GM12801 (cell line): Measurements from ENCODE around the gene LMX1B.

Experiments used
- TF ChIP-seq, protein P1 (sequence below): IDR thresholded peaks from one replicate; pipeline ENCODE4 v1.5.1; 2011; ENCODE audit warnings: control low read depth; ENCODE audit not compliant: insufficient read length; ENCODE audit errors: extremely low read depth

LMX1B gene

DNA sequence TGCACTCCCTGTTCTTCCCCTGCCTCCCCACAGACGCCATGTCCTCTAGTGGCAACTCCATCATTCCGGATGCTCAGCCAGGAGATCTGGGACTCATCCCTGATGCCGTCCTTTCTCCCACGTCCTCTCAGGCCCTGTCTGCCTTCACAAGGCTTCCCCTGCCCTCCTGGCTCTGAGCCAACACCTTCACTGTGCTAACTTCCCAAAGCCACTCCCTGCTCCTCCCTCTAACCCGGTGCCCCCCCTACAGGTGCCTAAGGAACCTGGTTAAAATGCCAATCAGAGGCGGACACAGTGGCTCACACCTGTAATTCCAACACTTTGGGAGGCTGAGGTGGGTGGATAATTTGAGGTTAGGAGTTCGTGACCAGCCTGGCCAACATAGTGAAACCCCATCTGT, 67.6 kb downstream of the LMX1B start:
- TF ChIP-seq, protein P1, sequence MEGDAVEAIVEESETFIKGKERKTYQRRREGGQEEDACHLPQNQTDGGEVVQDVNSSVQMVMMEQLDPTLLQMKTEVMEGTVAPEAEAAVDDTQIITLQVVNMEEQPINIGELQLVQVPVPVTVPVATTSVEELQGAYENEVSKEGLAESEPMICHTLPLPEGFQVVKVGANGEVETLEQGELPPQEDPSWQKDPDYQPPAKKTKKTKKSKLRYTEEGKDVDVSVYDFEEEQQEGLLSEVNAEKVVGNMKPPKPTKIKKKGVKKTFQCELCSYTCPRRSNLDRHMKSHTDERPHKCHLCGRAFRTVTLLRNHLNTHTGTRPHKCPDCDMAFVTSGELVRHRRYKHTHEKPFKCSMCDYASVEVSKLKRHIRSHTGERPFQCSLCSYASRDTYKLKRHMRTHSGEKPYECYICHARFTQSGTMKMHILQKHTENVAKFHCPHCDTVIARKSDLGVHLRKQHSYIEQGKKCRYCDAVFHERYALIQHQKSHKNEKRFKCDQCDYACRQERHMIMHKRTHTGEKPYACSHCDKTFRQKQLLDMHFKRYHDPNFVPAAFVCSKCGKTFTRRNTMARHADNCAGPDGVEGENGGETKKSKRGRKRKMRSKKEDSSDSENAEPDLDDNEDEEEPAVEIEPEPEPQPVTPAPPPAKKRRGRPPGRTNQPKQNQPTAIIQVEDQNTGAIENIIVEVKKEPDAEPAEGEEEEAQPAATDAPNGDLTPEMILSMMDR = no peak

DNA sequence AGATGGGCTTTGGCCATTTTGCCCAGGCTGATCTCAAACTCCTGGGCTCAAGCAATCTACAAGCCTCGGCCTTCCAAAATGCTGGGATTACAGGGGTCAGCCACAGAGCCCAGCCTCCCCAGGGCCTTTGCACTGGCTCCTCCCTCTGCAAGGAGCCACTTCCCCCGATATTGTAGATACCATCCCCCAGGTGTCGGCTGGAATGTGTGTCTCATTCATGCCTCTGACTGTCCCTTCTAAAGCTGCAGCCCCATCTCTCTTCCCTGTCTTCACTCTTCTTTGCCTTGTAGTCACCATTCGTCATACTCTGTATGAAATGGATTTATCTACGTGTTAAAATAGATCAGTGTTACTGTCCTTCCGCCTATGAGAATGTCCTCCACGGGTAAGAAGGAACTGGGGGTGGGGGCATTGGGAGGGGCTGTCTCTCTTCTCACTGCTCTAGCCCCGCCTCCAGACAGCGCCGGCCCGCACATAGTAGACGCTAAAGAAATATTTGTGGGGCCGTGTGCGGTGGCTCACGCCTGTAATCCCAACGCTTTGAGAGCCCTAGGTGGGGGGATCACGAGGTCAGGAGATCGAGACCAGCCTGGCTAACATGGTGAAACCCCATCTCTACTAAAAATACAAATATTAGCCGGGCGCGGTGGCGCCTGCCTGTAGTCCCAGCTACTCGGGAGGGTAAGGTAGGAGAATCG, 68.5 kb downstream of the LMX1B start:
- TF ChIP-seq, protein P1 = no peak

DNA sequence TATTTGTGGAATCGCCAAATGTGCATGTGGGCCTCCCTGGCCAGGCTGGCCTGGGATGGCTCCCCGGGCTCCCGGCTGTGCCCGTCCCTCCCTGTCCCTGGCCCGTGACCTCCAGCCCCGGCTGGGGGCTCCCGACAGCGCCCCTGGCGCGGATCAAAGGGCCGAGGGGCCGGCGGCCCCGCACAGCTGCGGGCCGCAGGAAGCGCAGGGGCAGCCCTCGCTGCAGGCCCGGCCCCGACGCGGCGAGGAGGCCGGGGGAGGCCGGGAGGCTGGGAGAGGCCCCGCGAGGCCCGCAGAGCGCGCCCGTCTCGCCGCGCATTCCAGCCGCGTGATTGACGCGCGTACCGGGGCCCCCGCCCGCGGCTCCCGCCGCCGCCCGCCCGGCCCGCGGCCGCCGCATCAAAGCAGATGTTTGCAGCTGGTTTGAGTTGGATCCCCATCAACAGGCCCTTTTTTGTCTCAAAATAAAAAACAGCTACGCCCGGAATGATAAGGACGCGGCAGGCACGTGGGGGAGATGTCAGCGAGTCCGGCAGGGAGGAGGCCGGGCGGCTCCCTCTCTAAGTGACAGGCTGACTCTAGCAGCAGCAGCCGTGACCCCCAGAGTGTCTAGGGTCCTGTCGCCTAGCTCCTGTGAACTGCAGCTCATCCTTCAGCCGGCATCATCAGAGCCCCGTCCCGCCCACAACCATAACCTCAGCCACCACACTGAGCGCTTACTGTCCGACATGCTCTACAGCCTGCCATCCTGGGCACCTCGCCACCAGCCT, 69.4 kb downstream of the LMX1B start:
- TF ChIP-seq, protein P1 = no peak

DNA sequence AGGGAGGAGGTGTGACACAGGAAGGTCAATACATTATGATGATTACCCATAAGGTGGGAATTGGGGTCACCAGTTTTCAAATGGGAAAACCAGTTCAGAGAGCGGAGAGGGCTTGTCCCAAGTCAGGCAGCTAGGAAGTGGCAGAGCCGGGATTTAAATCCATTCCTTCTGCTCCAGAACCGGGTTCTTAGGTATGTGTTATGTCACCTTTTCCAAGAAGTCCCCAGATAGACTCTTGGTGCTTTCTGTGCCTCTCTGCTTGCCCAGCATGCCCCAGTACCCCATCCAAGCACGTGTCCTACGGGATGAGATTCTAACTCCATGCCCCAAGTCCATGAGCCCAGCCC, 69.9 kb downstream of the LMX1B start:
- TF ChIP-seq, protein P1 = no peak

DNA sequence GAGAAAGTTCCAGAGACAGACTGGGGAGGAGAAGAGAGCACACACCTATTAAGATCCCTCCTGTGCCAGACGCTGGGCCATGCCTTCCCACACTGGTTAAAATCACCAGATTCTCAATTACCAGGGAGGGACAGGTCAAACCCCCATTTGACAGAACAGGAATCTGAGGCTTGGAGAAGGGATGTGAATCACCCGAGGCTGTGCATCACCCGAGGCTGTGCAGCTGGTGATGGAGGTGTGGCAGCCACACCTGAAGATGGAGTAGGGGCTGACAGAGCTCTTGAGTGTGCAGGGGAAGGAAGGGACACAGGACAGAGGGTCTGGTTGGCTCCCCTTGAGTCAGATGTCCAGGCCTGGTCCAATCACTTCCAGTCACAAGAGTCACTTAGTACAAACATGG, 70.6 kb downstream of the LMX1B start:
- TF ChIP-seq, protein P1 = no peak

DNA sequence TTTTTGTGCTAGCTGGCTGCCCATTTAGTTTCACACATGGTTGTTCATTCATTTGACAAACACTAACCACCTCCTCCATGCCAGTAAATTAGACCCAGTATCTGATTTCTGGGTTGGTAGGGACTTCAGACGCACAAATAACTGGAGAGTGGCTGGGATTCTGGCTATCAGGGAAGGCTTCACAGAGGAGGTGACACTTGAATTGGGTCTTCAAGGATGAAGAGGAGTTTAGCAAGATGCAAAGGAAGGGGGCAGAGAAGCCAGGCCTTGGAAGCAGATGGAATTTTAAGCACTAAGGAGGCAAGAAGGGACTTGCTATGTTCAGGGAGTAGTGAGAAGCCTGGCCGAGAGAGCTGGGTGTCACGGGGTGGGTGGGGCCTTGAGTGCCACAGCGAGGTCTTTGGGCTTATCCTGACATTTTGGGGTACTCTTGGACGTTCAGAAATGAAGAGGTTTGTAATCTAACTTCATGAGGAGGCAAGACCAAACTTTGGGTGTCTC, 71.3 kb downstream of the LMX1B start:
- TF ChIP-seq, protein P1 = no peak

DNA sequence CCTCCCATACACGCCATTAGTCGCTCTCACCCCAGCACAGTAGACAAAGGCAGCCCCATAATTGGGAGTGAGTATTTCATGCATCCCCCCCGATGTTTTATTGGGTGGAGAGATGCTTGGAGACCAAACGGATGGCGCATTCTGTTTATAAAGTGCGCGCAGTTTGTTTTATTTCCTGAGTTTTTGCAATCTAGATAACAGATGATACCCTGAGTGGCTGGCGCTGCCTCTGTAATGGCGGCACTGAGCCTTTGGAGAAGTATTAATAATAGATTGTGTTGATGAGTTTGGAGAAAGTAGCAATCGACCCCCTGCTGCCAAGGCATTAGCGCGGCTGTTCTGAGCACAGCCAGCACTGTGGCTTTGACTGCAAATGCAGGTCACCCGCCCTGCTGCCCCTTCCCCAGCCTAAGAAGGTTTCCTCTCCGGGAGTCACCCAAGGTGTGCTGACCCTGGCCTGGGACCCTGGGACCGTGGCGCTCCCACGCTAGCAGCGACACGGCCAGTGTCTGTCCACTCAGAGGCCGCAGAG, 74.3 kb downstream of the LMX1B start:
- TF ChIP-seq, protein P1 = no peak
